HG02885 (cell line): ENCODE data around the gene C10orf90.

Experiments used
- ATAC-seq: cut with Tn5 transposase; IDR thresholded peaks from one replicate; pipeline ENCODE4 v1.9.1; 2021; ENCODE audit warnings: mild to moderate bottlenecking; ENCODE audit not compliant: unreplicated experiment, poor library complexity

Gene C10orf90

DNA sequence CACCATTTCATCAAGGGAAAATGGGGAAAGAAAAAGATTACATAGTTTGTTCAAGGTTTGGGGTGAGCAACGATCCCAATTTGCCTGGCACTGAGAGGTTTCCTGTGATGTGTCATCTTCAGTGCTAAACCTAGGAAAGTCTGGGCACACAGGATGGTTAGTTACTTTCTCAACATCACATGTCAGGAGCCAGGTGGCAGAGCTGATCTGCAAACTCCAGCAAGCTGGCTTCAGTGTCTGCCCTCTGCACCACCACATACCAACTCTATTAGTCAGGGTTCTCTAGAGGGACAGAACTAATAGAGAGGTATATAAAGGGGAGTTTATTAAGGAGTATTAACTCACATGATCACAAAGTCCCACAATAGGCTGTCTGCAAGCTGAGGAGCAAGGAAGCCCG lies 293.5 kb downstream of the C10orf90 start:
- no peak for ATAC-seq

DNA sequence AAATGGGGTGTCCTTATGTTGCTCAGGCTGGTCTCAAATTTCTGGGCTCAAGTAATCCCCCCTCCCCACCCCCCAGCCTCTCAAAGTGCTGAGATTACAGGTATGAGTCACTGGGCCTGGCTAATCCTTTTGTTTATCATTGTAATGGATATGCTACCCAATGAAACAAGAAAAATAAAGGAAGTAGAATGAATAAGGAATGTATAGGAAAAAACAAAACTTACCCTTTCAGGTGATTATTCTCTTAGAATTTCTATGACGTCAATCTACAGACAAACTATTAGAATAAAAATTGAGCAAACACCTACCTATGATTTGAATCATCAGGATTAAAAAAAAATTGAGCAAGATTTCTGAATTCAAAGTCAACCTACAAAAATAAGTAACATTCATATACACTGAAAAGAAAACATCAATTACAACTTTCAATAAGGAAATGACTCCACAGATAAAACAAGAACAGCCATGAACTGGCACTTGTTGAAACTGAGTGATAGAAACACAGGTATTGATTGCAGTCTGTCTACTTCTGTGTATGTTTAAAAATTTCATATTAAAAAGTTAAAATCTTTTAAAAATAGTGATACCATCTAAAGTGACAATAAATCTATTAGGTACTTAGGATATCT lies 294.5 kb downstream of the C10orf90 start:
- ATAC-seq: no peak

DNA sequence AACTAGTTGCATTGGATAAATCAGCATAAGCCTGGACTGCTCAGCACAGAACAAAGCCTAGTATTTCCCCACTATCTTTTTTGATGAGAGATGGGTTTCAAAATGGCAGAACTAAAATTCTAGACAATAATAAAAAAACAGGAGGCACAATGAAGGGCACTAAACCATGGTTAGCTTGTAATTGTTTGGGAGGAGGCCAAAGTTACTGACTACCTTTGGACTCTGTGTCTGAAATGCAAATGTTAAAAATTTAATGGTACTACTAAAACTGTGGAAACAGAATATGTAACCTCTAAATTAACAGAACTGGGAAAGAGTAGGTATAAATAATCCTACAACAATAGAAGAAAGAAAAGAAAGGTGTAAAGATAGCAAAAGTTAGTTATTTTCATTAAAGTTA lies 295.2 kb downstream of the C10orf90 start:
- no peak for ATAC-seq
